ENCODE measurements around the gene LRRC8C.

- TF ChIP-seq EZH2 (IDR thresholded peaks at IDR 0.05; ENCODE audit: insufficient read depth, low read length) (no peak), CTCF (IDR thresholded peaks at IDR 0.05; ENCODE audit: insufficient read depth, low read depth, low read length) (no peak)
Measured at GRCh38 chr1:89715677-89716076, 82.8 kb downstream of the LRRC8C start.

Data from astrocyte (in vitro differentiated cells and primary cell).